Measurements from ENCODE around the gene IFNK.

Gene IFNK

GRCh38 chr9:27482709-27483108 lies 41.4 kb upstream of the IFNK start:
- no peak overlapping the region for H3K27ac ChIP-seq (ENCODE audit: extremely low read depth, low read depth, low read length)
- ChIA-PET CTCF (no interaction called here), POLR2A (no interaction called here)
- TF ChIP-seq ZNF629 (tag by site-specific recombination; IDR thresholded peaks at IDR 0.05) (no peak), KLF10 (tag by site-specific recombination; IDR thresholded peaks at IDR 0.05) (no peak), FEZF1 (tag by site-specific recombination; IDR thresholded peaks at IDR 0.05) (no peak), ZNF157 (tag by site-specific recombination; IDR thresholded peaks at IDR 0.05) (no peak), ZNF354C (tag by site-specific recombination; IDR thresholded peaks at IDR 0.05; ENCODE audit: borderline replicate concordance, low read depth) (no peak), KLF9 (tag by site-specific recombination; IDR thresholded peaks at IDR 0.05; ENCODE audit: low read depth) (no peak), ZNF518A (tag by site-specific recombination; conservative IDR thresholded peaks at IDR 0.05; ENCODE audit: low read depth) (no peak), TRIM28 (IDR thresholded peaks at IDR 0.05; ENCODE audit: borderline replicate concordance, low read length) (no peak), ZNF701 (tag by site-specific recombination; IDR thresholded peaks at IDR 0.05) (no peak), ZNF704 (tag by site-specific recombination; IDR thresholded peaks at IDR 0.05) (no peak), ZNF138 (tag by site-specific recombination; IDR thresholded peaks at IDR 0.05; ENCODE audit: borderline replicate concordance) (no peak), PRDM2 (tag by site-specific recombination; IDR thresholded peaks at IDR 0.05; ENCODE audit: borderline replicate concordance) (no peak)
- H3K9me3 ChIP-seq (ENCODE audit: control insufficient read depth, insufficient read depth, low read depth, low read length), result no peaks in the 10 kb centered on the region
- no peaks in the 10 kb centered on the region for H3K36me3 ChIP-seq (ENCODE audit: control insufficient read depth in 2 of 2, insufficient read depth in 1 of 2, low read length in 2 of 2)
- no peak overlapping the region for H3K4me3 ChIP-seq (ENCODE audit: low read depth, low read length)
- H3K4me1 ChIP-seq (ENCODE audit: control insufficient read depth, insufficient read depth, low read length), result no peaks in the 10 kb centered on the region

- no peaks in the 10 kb centered on the region for H3K9me3 ChIP-seq (ENCODE audit: control insufficient read depth, insufficient read depth, low read depth, low read length)
- no peak for TF ChIP-seq WT1 (tag by site-specific recombination; IDR thresholded peaks at IDR 0.05)
- no peak for TF ChIP-seq KLF8 (tag by site-specific recombination; IDR thresholded peaks at IDR 0.05)
- TF ChIP-seq ZNF248 (tag by site-specific recombination; IDR thresholded peaks at IDR 0.05), result no peak
- CTCF ChIA-PET, result interaction anchor here (0.6 to 0.8 kb wide), 2 partner anchors 46 to 151 kb away, joined by 3 to 4 read pairs; no protein-coding TSS in a partner anchor
- POLR2A ChIA-PET, result no interaction called here
- H3K4me1 ChIP-seq (ENCODE audit: control insufficient read depth, insufficient read depth, low read length), result no peaks in the 10 kb centered on the region
- H3K27ac ChIP-seq (ENCODE audit: extremely low read depth, low read depth, low read length), result no peak overlapping the region
- no peaks in the 10 kb centered on the region for H3K36me3 ChIP-seq (ENCODE audit: control insufficient read depth in 2 of 2, insufficient read depth in 1 of 2, low read length in 2 of 2)
- no peak overlapping the region for H3K4me3 ChIP-seq (ENCODE audit: low read depth, low read length)
These were observed 40.5 kb upstream of the IFNK start for GRCh38 chr9:27483576-27483975.

All from HEK293 (cell line).